Peyer's patch (tissue), 4 donors: ENCODE data around the gene ESYT2.

Source experiments
- POLR2A ChIP-seq, 2 donors: fragments of 450-650 bp; IDR thresholded peaks; one replicate each; pipeline ENCODE4 v1.5.1; 2017; ENCODE audit warnings: antibody characterized with exemption in 2 of 2, mild to moderate bottlenecking in 2 of 2, moderate library complexity in 2 of 2
- TF ChIP-seq, protein P1 (sequence below), 6 experiments: fragments of 450-650 bp in 4 of 6; fragments of 200-600 bp in 2 of 6; sonication (generic) in 1 of 6; IDR thresholded peaks; one replicate each; pipeline ENCODE4 v1.5.1; 2017 to 2019; ENCODE audit warnings: antibody characterized with exemption in 6 of 6, mild to moderate bottlenecking in 3 of 6, moderate library complexity in 1 of 6

GRCh38 chr7:158854681-158855081, 25.4 kb upstream of the ESYT2 start:
- TF ChIP-seq, protein P1, sequence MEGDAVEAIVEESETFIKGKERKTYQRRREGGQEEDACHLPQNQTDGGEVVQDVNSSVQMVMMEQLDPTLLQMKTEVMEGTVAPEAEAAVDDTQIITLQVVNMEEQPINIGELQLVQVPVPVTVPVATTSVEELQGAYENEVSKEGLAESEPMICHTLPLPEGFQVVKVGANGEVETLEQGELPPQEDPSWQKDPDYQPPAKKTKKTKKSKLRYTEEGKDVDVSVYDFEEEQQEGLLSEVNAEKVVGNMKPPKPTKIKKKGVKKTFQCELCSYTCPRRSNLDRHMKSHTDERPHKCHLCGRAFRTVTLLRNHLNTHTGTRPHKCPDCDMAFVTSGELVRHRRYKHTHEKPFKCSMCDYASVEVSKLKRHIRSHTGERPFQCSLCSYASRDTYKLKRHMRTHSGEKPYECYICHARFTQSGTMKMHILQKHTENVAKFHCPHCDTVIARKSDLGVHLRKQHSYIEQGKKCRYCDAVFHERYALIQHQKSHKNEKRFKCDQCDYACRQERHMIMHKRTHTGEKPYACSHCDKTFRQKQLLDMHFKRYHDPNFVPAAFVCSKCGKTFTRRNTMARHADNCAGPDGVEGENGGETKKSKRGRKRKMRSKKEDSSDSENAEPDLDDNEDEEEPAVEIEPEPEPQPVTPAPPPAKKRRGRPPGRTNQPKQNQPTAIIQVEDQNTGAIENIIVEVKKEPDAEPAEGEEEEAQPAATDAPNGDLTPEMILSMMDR (IDR thresholded peaks at IDR 0.05): no peak
- no peak for TF ChIP-seq POLR2A (IDR thresholded peaks at IDR 0.05)
